ENCODE data around the gene KRTAP10-8.
"Not testable (repeated sequence)": the region's sequence is repeated elsewhere in the genome, so short reads cannot be mapped to it uniquely, and the experiment has no call there.

Gene KRTAP10-8

GRCh38 chr21:44643741-44644310, 31.9 kb downstream of the KRTAP10-8 start:
- DNase-seq (ENCODE audit: low read depth in 4 of 4, low spot score in 1 of 4), result no peak

GRCh38 chr21:44644878-44645277, 33.0 kb downstream of the KRTAP10-8 start:
- no peak for DNase-seq (ENCODE audit: low read depth in 4 of 4, low spot score in 1 of 4)

DNA sequence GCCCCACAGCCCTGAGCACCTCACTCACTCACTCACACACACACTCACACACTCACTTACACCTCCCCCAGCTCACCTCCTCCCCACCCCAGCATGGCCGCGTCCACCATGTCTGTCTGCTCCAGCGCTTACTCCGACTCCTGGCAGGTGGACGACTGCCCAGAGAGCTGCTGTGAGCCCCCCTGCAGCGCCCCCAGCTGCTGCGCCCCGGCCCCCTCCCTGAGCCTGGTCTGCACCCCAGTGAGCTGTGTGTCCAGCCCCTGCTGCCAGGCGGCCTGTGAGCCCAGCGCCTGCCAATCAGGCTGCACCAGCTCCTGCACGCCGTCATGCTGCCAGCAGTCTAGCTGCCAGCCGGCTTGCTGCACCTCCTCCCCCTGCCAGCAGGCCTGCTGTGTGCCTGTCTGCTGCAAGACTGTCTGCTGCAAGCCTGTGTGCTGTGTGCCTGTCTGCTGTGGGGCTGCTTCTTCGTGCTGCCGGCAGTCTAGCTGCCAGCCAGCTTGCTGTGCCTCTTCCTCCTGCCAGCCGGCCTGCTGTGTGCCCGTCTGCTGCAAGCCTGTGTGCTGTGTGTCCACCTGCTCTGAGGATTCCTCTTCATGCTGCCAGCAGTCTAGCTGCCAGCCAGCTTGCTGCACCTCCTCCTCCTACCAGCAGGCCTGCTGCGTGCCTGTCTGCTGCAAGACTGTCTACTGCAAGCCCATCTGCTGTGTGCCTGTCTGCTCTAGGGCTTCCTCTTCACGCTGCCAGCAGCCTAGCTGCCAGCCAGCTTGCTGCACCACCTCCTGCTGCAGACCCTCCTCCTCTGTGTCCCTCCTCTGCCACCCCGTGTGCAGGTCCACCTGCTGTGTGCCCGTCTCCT, 34.7 kb downstream of the KRTAP10-8 start, which contains the start of gene KRTAP10-11:
Gene KRTAP10-11 (plus strand): TSS at position 49 of the 856 bp plus-strand sequence. CDS start 45 bp downstream, at position 94.
- not testable (repeated sequence) for DNase-seq (ENCODE audit: low read depth in 4 of 4, low spot score in 1 of 4)

GRCh38 chr21:44647222-44647552, 35.3 kb downstream of the KRTAP10-8 start:
- DNase-seq (ENCODE audit: low read depth in 4 of 4, low spot score in 1 of 4), result no peak

GRCh38 chr21:44648557-44649311, 36.9 kb downstream of the KRTAP10-8 start:
- DNase-seq (ENCODE audit: low read depth in 4 of 4, low spot score in 1 of 4), result no peak

- no peak for DNase-seq (ENCODE audit: low read depth in 4 of 4, low spot score in 1 of 4)
These were observed 37.7 kb downstream of the KRTAP10-8 start for GRCh38 chr21:44649521-44650100.

DNA sequence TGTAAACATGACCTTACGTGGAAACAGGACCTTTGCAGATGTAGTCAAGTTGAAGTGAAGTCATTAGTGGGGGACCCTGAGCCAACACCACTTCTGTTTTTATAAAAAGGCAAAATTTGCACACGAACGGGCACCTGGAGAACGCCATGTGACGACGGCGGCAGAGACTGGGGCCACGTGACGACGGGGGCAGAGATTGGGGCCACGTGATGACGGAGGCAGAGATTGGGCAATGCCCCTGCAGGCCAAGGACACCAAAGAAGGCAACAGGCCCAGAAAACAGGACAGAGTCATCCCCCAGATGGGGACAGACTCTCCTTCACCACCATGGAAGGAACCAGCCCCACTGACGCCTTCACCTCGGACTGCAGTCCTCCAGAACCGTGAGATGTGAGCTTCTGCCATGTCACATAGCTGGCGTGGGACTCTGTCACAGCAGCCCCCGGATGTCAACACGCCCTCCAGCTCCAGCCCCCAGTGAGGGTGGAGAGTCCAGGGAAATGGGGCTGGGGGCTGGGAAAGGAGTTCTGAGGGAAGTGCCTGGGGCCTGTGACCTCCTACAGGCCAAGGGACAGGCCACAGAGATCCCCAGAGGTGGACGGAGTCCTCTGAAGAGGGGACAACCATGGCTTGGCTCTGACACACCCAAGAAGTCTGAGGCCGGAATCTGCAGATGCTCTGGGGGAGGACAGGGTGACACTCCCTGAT, 38.5 kb downstream of the KRTAP10-8 start:
- no peak for DNase-seq (ENCODE audit: low read depth in 4 of 4, low spot score in 1 of 4)

DNA sequence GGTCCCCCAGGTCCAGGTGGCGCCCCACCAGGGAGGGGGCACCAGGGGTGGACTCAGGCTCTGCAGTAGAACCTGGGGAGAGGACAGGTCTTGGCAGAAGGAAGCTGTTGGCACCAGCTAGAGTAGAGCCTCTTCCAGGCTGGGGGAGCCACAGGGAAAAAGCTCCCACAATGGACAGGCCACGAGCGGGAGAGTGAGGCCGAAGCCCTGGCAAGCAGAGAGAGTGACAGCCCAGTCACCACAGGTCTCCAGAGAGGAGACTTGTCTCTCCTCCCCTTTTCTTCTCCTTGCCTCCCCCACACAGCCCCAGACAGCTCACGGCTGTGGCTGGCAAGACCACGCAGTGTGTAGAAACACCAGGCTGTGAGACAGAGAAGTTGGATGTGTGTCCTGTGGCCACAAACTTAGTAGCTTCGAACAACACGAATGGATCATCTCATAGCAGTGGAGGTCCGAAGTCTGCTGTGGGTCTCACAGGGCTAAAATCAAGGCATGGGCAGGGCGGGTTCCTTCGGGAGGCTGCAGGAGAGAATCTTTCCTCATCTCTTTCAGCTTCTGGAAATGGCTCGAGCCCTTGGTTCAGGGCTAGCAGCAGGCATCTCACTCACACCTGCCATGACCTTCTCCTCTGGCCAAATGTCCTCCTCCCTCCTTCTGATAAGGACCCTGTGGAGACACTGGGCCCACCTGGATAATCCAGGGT, 39.2 kb downstream of the KRTAP10-8 start:
- no peak for DNase-seq (ENCODE audit: low read depth in 4 of 4, low spot score in 1 of 4)

- DNase-seq (ENCODE audit: low read depth in 4 of 4, low spot score in 1 of 4), result no peak
These were observed 41.2 kb downstream of the KRTAP10-8 start for GRCh38 chr21:44653123-44653522.

GRCh38 chr21:44653656-44654575, 42.0 kb downstream of the KRTAP10-8 start:
- DNase-seq (ENCODE audit: low read depth in 4 of 4, low spot score in 1 of 4), result no peak

DNA sequence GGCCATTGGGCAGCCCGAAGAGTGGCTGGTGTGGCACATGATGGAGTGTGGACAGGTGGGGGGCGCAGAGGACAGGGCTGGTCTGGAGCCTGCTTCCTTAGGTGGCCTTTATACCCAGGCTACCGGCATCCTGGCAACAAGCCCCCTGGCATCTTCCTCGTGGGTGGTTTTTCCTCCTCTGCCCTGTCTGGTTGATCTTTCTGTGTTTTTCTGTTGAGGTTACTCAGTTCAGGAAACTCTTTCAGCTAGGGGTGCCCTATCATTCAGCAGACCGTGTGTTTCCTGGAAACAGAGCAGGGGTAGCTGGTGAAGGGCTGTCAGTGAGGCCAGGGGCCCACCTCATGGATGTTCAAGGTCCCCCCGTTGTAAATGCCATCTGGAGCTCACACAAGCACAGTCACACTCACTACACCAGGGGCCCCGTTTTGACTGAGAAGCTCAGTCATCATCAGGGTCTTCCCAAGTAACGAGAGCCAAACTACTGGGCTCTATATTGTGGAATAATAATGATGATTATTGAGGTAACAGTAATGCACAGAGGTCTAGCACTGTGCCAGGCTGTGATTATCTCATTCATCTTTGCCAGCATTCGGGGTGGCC, 42.8 kb downstream of the KRTAP10-8 start, which contains the start of gene KRTAP12-4:
Gene KRTAP12-4 (minus strand): TSS at position 84 of the 600 bp plus-strand sequence. CDS start 45 bp downstream, at position 39.
- DNase-seq (ENCODE audit: low read depth in 4 of 4, low spot score in 1 of 4), result no peak

DNA sequence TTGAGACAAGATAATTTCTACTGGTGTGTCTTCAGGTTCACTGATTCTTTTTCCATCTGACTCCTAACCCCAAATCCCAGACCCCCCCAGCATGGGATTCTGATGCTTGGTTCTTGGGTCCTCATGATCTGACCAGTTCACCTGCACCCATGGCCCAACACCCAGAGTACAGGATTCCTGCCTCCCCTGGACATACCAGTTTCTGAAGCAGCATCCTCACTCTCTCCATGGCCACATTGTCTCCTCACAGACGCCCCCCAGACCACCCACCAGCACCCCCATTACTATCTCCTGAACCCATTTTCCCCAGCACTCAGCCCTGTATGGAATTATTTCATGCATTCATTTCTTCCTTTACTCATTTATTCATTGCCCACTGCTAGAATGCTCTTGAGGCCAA, 45.0 kb downstream of the KRTAP10-8 start:
- no peak for DNase-seq (ENCODE audit: low read depth in 4 of 4, low spot score in 1 of 4)

- no peak for DNase-seq (ENCODE audit: low read depth in 4 of 4, low spot score in 1 of 4)
These were observed 46.0 kb downstream of the KRTAP10-8 start, which contains the start of gene KRTAP12-3 for GRCh38 chr21:44657635-44658540. KRTAP12-3 (plus strand) TSS chr21:44657932; CDS start chr21:44657980, 48 bp downstream.

DNA sequence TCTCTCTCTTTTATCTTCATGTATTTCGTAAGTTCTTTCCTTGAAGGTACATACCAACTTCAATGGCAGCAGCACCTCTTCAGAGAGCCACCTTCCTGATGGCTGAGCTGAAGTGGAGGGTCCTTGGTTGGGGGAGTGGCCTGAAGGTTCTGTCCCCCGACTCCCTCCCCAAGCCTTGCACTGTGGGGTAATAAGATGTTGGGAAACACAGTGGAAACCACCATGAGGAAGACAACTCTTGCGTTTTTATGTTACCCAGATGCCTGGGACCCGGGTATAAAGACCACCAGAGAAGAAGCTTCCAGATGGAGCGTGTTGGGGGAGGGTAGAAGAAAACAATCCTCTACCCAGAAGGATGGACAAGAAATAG, 46.6 kb downstream of the KRTAP10-8 start:
- DNase-seq (ENCODE audit: low read depth in 4 of 4, low spot score in 1 of 4), result no peak

GRCh38 chr21:44658913-44659595, 47.2 kb downstream of the KRTAP10-8 start:
- no peak for DNase-seq (ENCODE audit: low read depth in 4 of 4, low spot score in 1 of 4)

DNA sequence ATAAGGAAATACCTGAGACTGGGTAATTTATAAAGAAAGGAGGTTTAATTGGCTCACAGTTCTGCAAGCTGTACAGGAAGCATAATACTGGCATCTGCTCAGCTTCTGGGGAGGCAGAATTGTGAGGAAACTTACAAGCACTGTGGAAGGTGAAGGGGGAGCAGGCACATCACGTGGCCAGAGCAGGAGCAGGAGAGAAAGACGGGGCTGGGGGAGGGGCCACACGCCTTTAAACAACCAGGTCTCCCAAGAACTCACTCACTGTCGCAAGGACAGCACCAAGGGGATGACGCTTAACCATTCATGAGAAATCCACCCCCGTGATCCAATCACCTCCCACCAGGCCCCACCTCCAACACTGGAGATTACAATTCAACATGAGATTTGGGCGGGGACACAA, 49.7 kb downstream of the KRTAP10-8 start:
- not testable (repeated sequence) for DNase-seq (ENCODE audit: low read depth in 4 of 4, low spot score in 1 of 4)
